GM18519 (cell line): ENCODE measurements around the gene ABHD16A.

Experiments used
- ATAC-seq: cut with Tn5 transposase; IDR thresholded peaks from one replicate; pipeline ENCODE4 v1.9.1; 2021; ENCODE audit warnings: mild to moderate bottlenecking, moderate library complexity; ENCODE audit not compliant: unreplicated experiment, low FRiP score

Gene ABHD16A

GRCh38 chr6:31691078-31691463, 12.1 kb downstream of the ABHD16A start:
- ATAC-seq = no peak

DNA sequence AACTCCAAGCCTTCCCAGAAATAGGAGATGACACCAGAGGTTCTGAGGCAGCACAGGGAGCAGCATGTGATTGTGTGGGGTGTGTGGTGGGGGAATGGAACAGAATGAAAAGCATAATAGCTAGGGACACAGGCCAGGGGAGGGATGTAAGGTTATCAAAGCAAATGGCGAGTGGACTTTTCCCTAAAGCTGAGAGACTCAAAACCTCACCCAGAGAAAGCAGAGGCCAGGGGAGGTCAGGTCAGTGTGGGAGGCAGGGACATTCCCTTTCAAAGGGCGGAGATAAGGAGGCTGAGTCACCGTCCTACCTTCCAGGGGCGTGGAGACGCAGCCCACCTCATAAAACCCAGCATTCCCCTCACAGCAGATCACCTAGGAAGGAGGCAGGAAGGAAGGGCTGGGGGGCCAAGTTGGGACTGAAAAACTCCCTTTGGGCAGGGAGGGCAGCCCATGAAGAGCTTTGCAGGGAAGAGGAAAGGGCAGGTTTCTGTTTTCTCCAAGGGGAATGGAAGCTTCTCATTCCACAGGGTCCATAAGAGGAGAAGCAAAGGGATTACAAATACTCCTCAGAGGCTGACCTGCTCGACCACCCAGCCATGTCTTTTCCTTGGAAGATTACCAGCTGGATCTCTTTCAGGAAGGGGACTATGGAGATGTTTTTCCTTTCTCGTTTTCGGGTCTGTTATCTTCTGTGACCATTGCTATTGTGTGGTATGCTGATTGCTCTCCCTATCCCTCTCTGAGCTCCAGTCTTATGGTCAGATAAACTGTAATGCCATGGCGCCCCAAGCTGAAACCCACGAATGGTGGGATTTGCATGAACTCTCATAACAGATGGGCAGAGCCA, 12.7 kb downstream of the ABHD16A start:
- no peak for ATAC-seq

GRCh38 chr6:31689249-31690110, 13.6 kb downstream of the ABHD16A start:
- ATAC-seq = no peak

DNA sequence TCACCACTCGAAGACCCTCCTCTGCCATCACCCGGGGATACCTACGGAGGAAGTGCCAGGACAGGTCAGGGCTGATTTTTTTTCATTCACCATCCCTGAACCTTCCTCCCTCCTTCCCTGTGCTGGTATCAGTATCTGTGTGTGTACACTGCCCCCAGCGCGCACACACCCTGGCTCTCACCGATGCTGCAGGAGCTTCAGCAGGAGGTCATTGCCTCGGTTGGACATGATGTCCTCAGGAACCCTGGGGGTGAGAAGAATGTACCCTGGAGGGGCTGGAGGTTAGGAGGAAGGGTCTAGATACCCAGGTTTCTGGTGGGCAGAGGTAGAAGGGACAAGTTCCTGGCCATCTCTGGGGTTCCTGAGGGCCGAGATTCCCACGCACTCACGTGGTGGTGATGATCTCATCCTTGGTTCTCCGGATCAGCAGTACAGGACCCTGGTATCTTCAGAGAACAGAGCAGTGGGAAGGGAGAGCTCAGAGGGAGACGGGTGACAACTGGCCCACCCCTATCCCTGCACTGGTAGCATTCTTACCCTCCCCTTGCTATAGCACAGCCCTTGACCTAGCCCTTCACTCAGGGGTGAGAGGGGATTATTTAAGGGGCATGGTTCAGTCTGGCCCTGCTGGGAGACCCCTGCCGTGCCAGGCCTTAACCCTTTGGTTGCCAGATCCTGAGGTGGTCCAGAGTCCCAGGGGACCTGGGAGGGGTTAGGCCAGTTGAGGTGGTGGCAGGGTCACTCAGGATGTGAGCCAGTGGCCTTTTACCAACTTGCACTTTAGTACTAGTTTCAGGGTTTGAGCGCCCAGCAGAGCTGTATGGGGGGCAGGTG, 15.0 kb downstream of the ABHD16A start:
- ATAC-seq = no peak

- no peak for ATAC-seq
Observed at GRCh38 chr6:31687321-31687720, 15.8 kb downstream of the ABHD16A start.

DNA sequence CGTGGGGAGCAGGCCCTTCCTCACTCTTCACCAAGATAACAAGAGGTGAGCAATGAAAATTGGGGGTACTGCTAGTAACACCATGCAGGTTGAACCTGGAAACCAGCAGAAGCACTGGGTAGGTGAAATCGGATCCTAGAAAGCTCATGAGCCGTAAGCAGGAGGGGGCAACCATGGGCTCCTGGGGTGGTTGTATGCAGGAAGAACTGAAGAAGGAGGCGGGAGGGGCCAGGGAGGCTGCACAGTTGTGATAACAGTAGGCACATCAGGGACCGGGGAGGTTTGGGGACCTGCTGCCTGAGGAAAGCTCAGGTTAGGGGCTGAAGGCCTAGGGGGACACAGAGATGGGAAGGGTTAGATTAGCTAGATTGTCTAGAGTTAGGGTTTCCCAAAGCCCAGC, 16.6 kb downstream of the ABHD16A start:
- no peak for ATAC-seq

- ATAC-seq = no peak
Observed at GRCh38 chr6:31683591-31683990, 19.5 kb downstream of the ABHD16A start.

DNA sequence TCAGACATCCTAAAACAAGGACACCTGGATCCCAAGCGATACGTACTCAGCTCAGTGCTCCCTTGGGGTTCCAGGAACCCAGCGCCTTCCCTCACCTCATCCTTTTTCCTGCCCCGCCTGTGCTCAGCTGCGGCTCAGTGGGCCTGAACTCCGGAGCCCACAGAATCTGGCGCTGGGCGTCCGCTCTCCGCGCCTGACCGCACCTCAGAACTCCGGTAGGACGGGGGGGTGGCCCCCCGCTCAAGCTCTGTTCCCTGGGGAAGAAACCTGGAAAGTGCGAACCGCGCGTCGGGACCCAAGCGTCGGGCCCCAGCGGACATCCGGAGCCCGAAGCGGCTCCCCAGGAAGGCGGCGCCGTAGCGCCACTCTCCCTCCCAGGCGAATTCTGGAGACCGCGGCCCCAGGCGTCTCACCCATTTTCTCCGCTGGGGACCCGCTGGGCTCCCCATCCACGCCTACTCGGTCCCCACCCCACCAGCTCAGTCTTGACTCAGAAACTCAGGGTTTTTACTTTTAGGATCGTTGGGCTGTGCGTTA, 21.9 kb downstream of the ABHD16A start:
- no peak for ATAC-seq

DNA sequence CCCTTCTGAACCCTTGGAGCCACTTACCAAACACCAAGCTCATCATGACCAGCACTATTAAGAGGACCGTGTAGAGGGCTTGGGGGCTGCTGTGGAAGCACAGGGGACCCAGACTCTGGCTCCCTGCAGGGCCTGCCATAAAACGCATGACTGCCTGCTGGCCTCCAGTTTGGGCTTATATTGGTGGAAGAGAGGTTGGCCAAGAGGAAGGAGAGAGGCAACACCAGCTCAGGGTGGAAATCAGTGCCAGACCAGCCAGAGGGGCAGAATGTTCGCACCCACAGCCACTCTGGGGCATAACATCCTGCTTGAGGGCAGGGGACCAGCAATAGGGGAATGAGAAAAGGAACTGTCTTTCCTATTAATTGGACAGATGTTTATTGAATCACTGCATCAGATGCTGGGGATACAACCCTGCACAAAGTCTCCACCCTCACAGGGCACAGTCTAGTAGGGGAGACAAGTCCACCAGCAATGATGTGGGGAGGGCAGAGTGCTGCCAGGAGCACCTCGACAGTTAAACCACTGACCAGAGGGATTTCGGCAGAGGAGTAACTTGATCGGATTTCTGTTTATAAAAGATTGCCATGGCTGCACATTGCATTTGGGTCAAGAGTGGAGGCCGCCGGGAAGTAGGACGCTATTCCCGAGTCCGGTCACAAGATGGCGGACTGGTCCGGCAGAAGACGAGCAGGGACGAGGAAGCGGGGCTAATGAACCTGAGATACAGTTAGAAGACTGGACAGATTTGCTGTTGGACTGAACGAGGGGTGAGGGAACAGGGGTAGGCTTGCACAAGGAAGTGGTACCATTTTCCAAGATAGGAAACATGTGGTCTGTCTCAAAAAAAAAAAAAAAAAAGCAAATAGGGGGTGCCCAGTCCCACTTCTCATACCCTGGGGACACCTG, 22.6 kb downstream of the ABHD16A start, which contains the start of gene LY6G5C:
Gene LY6G5C (minus strand): TSS at position 842 of the 909 bp plus-strand sequence. CDS start 694 bp downstream, at position 148.
- ATAC-seq = no peak

- no peak for ATAC-seq
Observed at GRCh38 chr6:31677955-31678354, 25.2 kb downstream of the ABHD16A start.

- ATAC-seq = no peak
Observed at GRCh38 chr6:31676904-31677303, 26.2 kb downstream of the ABHD16A start.

GRCh38 chr6:31676322-31676903, 26.7 kb downstream of the ABHD16A start:
- no peak for ATAC-seq

DNA sequence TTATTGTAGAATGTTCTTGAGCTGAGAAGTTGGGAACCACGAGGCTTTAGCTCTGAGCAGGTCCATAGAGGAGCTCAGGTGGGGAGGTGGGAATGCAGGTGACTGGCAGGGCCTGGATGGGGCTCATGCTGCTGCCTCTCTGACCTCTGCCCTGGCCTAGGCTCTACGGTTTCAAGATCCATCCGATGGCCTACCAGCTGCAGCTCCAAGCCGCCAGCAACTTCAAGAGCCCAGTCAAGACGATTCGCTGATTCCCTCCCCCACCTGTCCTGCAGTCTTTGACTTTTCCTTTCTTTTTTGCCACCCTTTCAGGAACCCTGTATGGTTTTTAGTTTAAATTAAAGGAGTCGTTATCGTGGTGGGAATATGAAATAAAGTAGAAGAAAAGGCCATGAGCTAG, 33.4 kb downstream of the ABHD16A start, which contains the start of gene LY6G5B:
Gene LY6G5B (plus strand): TSS at position 301 of the 400 bp plus-strand sequence. CDS start 975 bp downstream, outside the sequence.
- ATAC-seq = no peak

DNA sequence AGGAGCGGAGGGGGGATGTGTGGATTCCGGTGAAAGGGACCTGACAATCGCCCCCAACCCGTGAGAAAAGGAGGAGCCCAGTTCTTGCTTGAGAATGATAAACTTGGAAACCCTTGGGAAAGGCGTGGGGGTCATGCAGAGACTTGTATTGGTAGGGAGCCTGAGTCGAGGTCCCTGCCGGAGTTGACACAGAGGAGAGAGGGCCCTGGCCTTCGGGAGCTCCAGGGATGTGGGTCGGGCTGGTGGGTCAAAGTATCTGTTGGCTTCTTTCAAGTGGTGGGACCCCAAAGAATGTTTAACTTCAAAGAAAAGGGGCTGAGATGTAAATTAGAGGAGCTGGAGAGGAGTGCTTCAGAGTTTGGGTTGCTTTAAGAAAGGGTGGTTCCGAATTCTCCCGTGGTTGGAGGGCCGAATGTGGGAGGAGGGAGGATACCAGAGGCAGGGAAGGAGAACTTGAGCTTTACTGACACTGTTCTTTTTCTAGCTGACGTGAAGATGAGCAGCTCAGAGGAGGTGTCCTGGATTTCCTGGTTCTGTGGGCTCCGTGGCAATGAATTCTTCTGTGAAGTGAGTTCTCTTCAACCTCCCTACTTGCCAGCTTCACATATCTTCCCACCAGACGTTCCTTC, 36.7 kb downstream of the ABHD16A start:
- ATAC-seq = no peak

DNA sequence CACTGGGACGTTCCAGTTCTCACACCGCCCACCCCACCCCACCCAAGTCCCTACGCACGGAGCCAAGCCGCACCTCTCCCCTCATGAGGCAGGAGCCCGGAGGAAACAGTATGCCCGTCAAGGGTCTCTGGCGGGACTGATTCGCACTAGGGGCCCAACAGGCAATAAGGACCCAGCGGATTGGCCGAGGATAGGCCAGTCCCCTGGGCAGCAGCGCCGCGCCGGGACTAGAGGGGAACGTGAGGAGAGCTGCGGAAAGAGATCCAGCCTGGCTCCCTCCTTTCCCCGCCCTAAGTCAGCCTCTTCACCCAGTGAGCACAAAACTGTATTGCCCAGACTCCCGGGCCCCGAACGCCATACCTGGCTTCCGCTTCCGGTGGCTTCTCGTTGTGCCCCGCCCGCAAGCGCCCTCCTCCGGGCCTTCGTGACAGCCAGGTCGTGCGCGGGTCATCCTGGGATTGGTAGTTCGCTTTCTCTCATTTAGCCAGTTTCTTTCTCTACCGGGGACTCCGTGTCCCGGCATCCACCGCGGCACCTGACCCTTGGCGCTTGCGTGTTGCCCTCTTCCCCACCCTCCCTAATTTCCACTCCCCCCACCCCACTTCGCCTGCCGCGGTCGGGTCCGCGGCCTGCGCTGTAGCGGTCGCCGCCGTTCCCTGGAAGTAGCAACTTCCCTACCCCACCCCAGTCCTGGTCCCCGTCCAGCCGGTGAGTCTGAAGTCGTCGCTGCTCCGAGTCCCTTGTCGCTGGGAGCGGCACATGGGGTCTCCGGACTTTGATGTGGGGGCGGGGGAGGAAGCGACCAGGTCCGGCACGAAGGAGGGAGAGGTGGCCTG, 37.4 kb downstream of the ABHD16A start, which contains the start of gene CSNK2B:
Gene CSNK2B (plus strand): TSS at position 580 of the 836 bp plus-strand sequence. CDS start 752 bp downstream, outside the sequence.
- peak; percentile 62 for ATAC-seq

DNA sequence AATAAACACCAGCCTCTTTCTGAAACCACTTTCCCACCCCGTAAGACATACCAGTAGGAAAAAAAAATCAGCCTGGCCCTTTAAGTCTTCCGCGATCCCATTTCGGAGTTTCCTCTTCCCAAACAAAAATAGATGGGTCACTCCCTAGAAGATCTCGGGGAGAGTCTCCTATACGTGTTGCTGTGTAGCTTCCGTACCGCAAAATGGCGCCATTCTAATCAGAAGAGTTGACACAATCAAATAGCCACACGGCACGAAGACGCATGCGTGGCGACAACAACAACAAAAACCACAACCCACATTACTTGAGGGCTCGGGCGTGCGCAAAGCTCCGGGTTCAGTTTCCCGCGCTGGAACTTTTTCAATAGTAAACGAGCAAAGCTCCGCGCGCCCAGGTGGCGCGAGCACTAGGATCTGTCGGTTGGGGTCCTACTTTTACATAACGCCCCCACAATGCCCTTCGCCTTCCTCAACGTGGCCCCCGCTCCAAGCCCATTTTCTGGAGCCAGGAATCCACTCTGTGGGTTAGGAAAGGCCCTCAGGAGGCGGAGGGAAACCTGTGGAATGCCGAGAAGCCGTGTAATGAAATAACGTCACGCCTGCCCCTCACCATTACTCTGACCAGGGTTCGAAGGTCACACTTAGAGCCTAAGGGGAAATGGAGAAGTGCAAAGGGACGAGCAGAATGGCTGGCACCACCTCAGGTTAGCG, 38.2 kb downstream of the ABHD16A start, which contains the start of gene GPANK1:
Gene GPANK1 (minus strand): TSS at position 208 of the 711 bp plus-strand sequence. CDS start 519 bp downstream, outside the sequence.
- ATAC-seq = peak; percentile 5
